ENCODE measurements around the gene ARMC3.

- TF ChIP-seq CTCF (conservative IDR thresholded peaks at IDR 0.05 in 1 of 2, IDR thresholded peaks at IDR 0.05 in 1 of 2; ENCODE audit: extremely low read depth in 1 of 2, insufficient read depth in 1 of 2, low read depth in 1 of 2, low read length in 2 of 2) (no peak), EZH2 (IDR thresholded peaks at IDR 0.05; ENCODE audit: borderline replicate concordance, low read length) (no peak)
Observed at GRCh38 chr10:23019633-23020032, 91.8 kb downstream of the ARMC3 start.

All from mammary epithelial cell (primary cell).